SKM-1 (cell line): ENCODE data around the gene ASXL3.

Experiments
- DNase-seq: peaks from one replicate; lab custom pipeline; 2025; ENCODE audit not compliant: unreplicated experiment; lab: John Stamatoyannopoulos, UW

The ASXL3 gene

GRCh38 chr18:33656889-33657448 is 79.0 kb downstream of the ASXL3 start:
- no peak for DNase-seq

GRCh38 chr18:33660696-33661310 is 82.8 kb downstream of the ASXL3 start:
- DNase-seq = no peak

- no peak for DNase-seq
Observed at GRCh38 chr18:33664241-33664874, 86.3 kb downstream of the ASXL3 start.

- no peak for DNase-seq
Observed at GRCh38 chr18:33665187-33665586, 87.2 kb downstream of the ASXL3 start.

GRCh38 chr18:33665641-33666040 is 87.6 kb downstream of the ASXL3 start:
- no peak for DNase-seq

GRCh38 chr18:33666915-33667314 is 88.9 kb downstream of the ASXL3 start:
- no peak for DNase-seq

- DNase-seq = no peak
Observed at GRCh38 chr18:33669589-33669988, 91.6 kb downstream of the ASXL3 start.

- no peak for DNase-seq
Observed at GRCh38 chr18:33670029-33670428, 92.0 kb downstream of the ASXL3 start.

GRCh38 chr18:33673689-33674088 is 95.7 kb downstream of the ASXL3 start:
- DNase-seq = no peak

- DNase-seq = no peak
Observed at GRCh38 chr18:33676593-33676992, 98.6 kb downstream of the ASXL3 start.

GRCh38 chr18:33677891-33678290 is 99.9 kb downstream of the ASXL3 start:
- DNase-seq = no peak

- no peak for DNase-seq
Observed at GRCh38 chr18:33682436-33682835, 104.4 kb downstream of the ASXL3 start.

GRCh38 chr18:33694593-33694992 is 116.6 kb downstream of the ASXL3 start:
- no peak for DNase-seq

- DNase-seq = no peak
Observed at GRCh38 chr18:33696332-33697162, 118.5 kb downstream of the ASXL3 start.

GRCh38 chr18:33697498-33697897 is 119.5 kb downstream of the ASXL3 start:
- no peak for DNase-seq

- DNase-seq = no peak
Observed at GRCh38 chr18:33699372-33699771, 121.4 kb downstream of the ASXL3 start.

GRCh38 chr18:33700513-33700976 is 122.5 kb downstream of the ASXL3 start:
- peak; percentile 64 for DNase-seq

GRCh38 chr18:33702625-33703024 is 124.6 kb downstream of the ASXL3 start:
- DNase-seq = no peak

GRCh38 chr18:33706391-33706790 is 128.4 kb downstream of the ASXL3 start:
- no peak for DNase-seq

GRCh38 chr18:33708876-33709275 is 130.9 kb downstream of the ASXL3 start:
- DNase-seq = no peak

- DNase-seq = no peak
Observed at GRCh38 chr18:33710269-33710668, 132.2 kb downstream of the ASXL3 start.

- DNase-seq = no peak
Observed at GRCh38 chr18:33711514-33711913, 133.5 kb downstream of the ASXL3 start.
